H1 (cell line): ENCODE data around the gene SND1.

ENCODE experiments used
- CREB1 ChIP-seq: IDR thresholded peaks from 2 replicates; pipeline ENCODE4 v1.6.1; 2012; ENCODE audit warnings: inconsistent platforms
- CTCF ChIP-seq, 3 experiments: IDR thresholded peaks; 1 replicate in 2 of 3; 2 replicates in 1 of 3; pipeline versions ENCODE4 v1.5.1 to v1.6.1; 2011; ENCODE audit warnings: low read length in 3 of 3, mild to moderate bottlenecking in 3 of 3, inconsistent platforms in 2 of 3, low read depth in 1 of 3, moderate library complexity in 1 of 3; ENCODE audit not compliant: insufficient read depth in 1 of 3; ENCODE audit errors: control extremely low read depth in 1 of 3

- TF ChIP-seq CREB1 (no peak), CTCF (IDR thresholded peaks at IDR 0.05; ENCODE audit: control extremely low read depth in 1 of 3, insufficient read depth in 1 of 3, low read depth in 1 of 3, low read length in 3 of 3) (no peak)
Measured at GRCh38 chr7:127791446-127792189, 139.6 kb downstream of the SND1 start.
